ENCODE results near the gene RAP1GDS1.

- no peak for TF ChIP-seq POLR2A (IDR thresholded peaks at IDR 0.05; ENCODE audit: borderline replicate concordance, extremely low read depth, insufficient read depth, insufficient read length)
- no peak for TF ChIP-seq YY1 (IDR thresholded peaks at IDR 0.05; ENCODE audit: extremely low read depth, insufficient replicate concordance, low read depth, low read length)
- no peak for TF ChIP-seq ATF3 (IDR thresholded peaks at IDR 0.05)
- no peak for TF ChIP-seq ZNF274 (IDR thresholded peaks at IDR 0.05; ENCODE audit: low read depth, low read length)
- TF ChIP-seq CTCF (IDR thresholded peaks at IDR 0.05 in 2 of 3, conservative IDR thresholded peaks at IDR 0.05 in 1 of 3; ENCODE audit: borderline replicate concordance in 1 of 3, insufficient read depth in 1 of 3, low read depth in 2 of 3, low read length in 2 of 3) = no peak
These were observed 70.8 kb downstream of the RAP1GDS1 start for GRCh38 chr4:98332017-98332416.
